H7 (cell line): ENCODE results near the gene PDIK1L. TPM values are rescaled to one million over a fixed set of nuclear protein-coding genes. Genes with fewer than 3 reads are reported as not detected.

Source experiments
- total RNA-seq: library from RNA; depleted of rRNA; stranded (reverse); fragments of >200 nt; shearing (Covaris generic); gene quantifications from 2 replicates; pipeline ENCODE4 v1.2.3, GENCODE V29; 2014; rRNA removed

Gene PDIK1L
- total RNA-seq, 1 experiment from 2014 or later: 6.0 TPM

Other genes with a start within 250 kb of the PDIK1L start
- 7.9 and 8.2 TPM in 2 replicates for gene PAQR7, start 236.1 kb upstream of the PDIK1L start, total RNA-seq
- gene STMN1, start 205.4 kb upstream of the PDIK1L start, total RNA-seq: 388 and 484 TPM in 2 replicates
- 11.1 and 13.0 TPM in 2 replicates for gene PAFAH2, start 113.8 kb upstream of the PDIK1L start, total RNA-seq
- gene EXTL1, start 90.0 kb upstream of the PDIK1L start, total RNA-seq: 0.38 and 1.1 TPM in 2 replicates
- 0.17 TPM in 1 of 2 replicates, not detected in the other for gene SLC30A2, start 65.7 kb upstream of the PDIK1L start, total RNA-seq
- 0.07 and 0.11 TPM in 2 replicates for gene TRIM63, start 44.2 kb upstream of the PDIK1L start, total RNA-seq
- gene FAM110D, start 47.3 kb downstream of the PDIK1L start, total RNA-seq: 1.00 and 2.7 TPM in 2 replicates
- not detected in 2 replicates for gene C1orf232, start 57.1 kb downstream of the PDIK1L start, total RNA-seq
- 32.8 and 59.0 TPM in 2 replicates for gene ZNF593, start 58.1 kb downstream of the PDIK1L start, total RNA-seq
- gene ZNF593OS, start 60.0 kb downstream of the PDIK1L start, total RNA-seq: 0.22 TPM in 1 of 2 replicates, not detected in the other
- gene CNKSR1, start 65.7 kb downstream of the PDIK1L start, total RNA-seq: 21.7 and 23.1 TPM in 2 replicates
- gene CATSPER4, start 78.8 kb downstream of the PDIK1L start, total RNA-seq: 0.10 and 0.33 TPM in 2 replicates
- gene CEP85, start 122.4 kb downstream of the PDIK1L start, total RNA-seq: 60.1 and 69.7 TPM in 2 replicates
- 40.8 and 56.7 TPM in 2 replicates for gene SH3BGRL3, start 168.3 kb downstream of the PDIK1L start, total RNA-seq
- 13.4 and 14.6 TPM in 2 replicates for gene UBXN11, start 194.8 kb downstream of the PDIK1L start, total RNA-seq
- 5.1 and 8.3 TPM in 2 replicates for gene CD52, start 206.1 kb downstream of the PDIK1L start, total RNA-seq
- 7.9 and 8.7 TPM in 2 replicates for gene CRYBG2, start 242.3 kb downstream of the PDIK1L start, total RNA-seq